GM21723 (cell line): ENCODE measurements around the gene KRT6B.
"Not testable (repeated sequence)": the region's sequence is repeated elsewhere in the genome, so short reads cannot be mapped to it uniquely, and the experiment has no call there.

Experiments used
- ATAC-seq: cut with Tn5 transposase; IDR thresholded peaks from one replicate; pipeline ENCODE4 v1.9.1; 2021; ENCODE audit warnings: mild to moderate bottlenecking, moderate library complexity; ENCODE audit not compliant: unreplicated experiment

KRT6B gene

GRCh38 chr12:52473768-52474167, 21.8 kb upstream of the KRT6B start, which contains the start of gene KRT6C:
KRT6C (minus strand) TSS chr12:52473805; CDS start chr12:52473737, 68 bp downstream.
- no peak for ATAC-seq

- ATAC-seq, result no peak
Measured at GRCh38 chr12:52469853-52470252, 17.9 kb upstream of the KRT6B start.

GRCh38 chr12:52464897-52465296, 13.0 kb upstream of the KRT6B start:
- ATAC-seq, result no peak

GRCh38 chr12:52461693-52462092, 9.7 kb upstream of the KRT6B start:
- ATAC-seq, result no peak

GRCh38 chr12:52458861-52459260, 6.9 kb upstream of the KRT6B start:
- no peak for ATAC-seq

GRCh38 chr12:52455821-52456220, 3.9 kb upstream of the KRT6B start:
- no peak for ATAC-seq

- ATAC-seq, result no peak
Measured at GRCh38 chr12:52454411-52455201, 2.7 kb upstream of the KRT6B start.

GRCh38 chr12:52448228-52448627, 3.7 kb downstream of the KRT6B start:
- no peak for ATAC-seq

- not testable (repeated sequence) for ATAC-seq
Measured at GRCh38 chr12:52447196-52447595, 4.8 kb downstream of the KRT6B start.

- no peak for ATAC-seq
Measured at GRCh38 chr12:52446367-52447045, 5.4 kb downstream of the KRT6B start.

GRCh38 chr12:52445876-52446275, 6.1 kb downstream of the KRT6B start:
- ATAC-seq, result no peak

- no peak for ATAC-seq
Measured at GRCh38 chr12:52444647-52445595, 7.0 kb downstream of the KRT6B start.

GRCh38 chr12:52443966-52444365, 8.0 kb downstream of the KRT6B start:
- no peak for ATAC-seq

- no peak for ATAC-seq
Measured at GRCh38 chr12:52442600-52443061, 9.3 kb downstream of the KRT6B start.

GRCh38 chr12:52441320-52441911, 10.5 kb downstream of the KRT6B start:
- no peak for ATAC-seq

GRCh38 chr12:52440821-52441319, 11.1 kb downstream of the KRT6B start:
- no peak for ATAC-seq

- no peak for ATAC-seq
Measured at GRCh38 chr12:52439845-52440244, 12.1 kb downstream of the KRT6B start.

- no peak for ATAC-seq
Measured at GRCh38 chr12:52439420-52439819, 12.5 kb downstream of the KRT6B start.

- ATAC-seq, result no peak
Measured at GRCh38 chr12:52438305-52439301, 13.3 kb downstream of the KRT6B start.
